ENCODE measurements around the gene SNTA1. TPM values are rescaled to one million over a fixed set of nuclear protein-coding genes. Genes with fewer than 3 reads are reported as not detected.

SNTA1 gene
- total and polyA plus RNA-seq, 9 of the 15 experiments (the other 6 are each of a cell fraction or from before 2014, with no cell fraction given): 1.2 to 40.8 (median 20.3) TPM

DNA sequence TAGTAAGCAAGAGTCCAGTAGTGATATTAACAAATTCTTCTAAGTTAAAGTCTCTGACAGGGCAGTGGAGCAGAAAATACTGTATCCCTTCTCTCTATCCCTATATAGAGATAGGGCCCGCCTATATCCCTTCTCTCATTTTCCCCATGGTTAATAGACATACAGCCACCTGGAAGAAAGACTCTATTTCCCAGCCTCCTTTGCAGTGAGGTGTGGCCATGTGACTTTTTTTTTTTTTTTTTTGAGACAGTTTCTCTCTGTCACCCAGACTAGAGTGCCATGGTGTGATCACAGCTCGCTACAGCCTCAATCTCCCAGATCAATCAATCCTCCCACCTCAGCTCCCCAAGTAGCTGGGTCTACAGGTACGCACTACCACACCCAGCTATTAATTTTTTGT, 25.5 kb downstream of the SNTA1 start:
- Histone ChIP-seq H3K4me3 (no peak overlapping the region), H3K9me3 (replicated peaks; ENCODE audit: control insufficient read depth, insufficient read depth, low read depth, low read length) (no peaks in the 10 kb centered on the region; the same call in 1 of the 2 replicates), H2AFZ (ENCODE audit: low read depth, low read length) (no peak overlapping the region), H3K79me2 (ENCODE audit: control insufficient read depth, insufficient read depth, low read length) (no peaks in the 10 kb centered on the region; the same call in 2 of the 3 replicates), H3K9me1 (ENCODE audit: control insufficient read depth, insufficient read depth, low read length) (peaks cover 5% of the 10 kb centered on the region), H4K20me1 (replicated peaks; ENCODE audit: control insufficient read depth, insufficient read depth, low read length) (no peaks in the 10 kb centered on the region), H3K4me1 (replicated peaks in 1 of 2; ENCODE audit: control insufficient read depth in 2 of 2, insufficient read depth in 2 of 2, low read length in 2 of 2) (peaks cover 28 to 31% of the 10 kb centered on the region in 2 experiments; a peak in 4 of 5 replicates), H3K27ac (ENCODE audit: extremely low read depth, low read depth, low read length) (no peak overlapping the region; the same call in 2 of the 3 replicates), H3K36me3 (ENCODE audit: control insufficient read depth, insufficient read depth, low read length) (peaks cover 27% of the 10 kb centered on the region), H3K4me2 (ENCODE audit: insufficient read depth, low read length) (no peak overlapping the region; the same call in 1 of the 2 replicates), H3K9ac (ENCODE audit: insufficient read depth in 1 of 2, low read depth in 2 of 2, low read length in 2 of 2) (no peak overlapping the region), H3K27me3 (ENCODE audit: control insufficient read depth in 2 of 2, insufficient read depth in 2 of 2, low read length in 2 of 2) (no peaks in the 10 kb centered on the region)
- DNase-seq (ENCODE audit: extremely low read depth in 1 of 4, low spot score in 3 of 4): peak in 1 of 4 experiments; percentile 28
- no TSS peak for BruUV-seq (replicated peaks)
- POLR2A ChIA-PET: interaction anchor here (0.6 to 1.9 kb wide), 2 partner anchors 25 to 235 kb away, joined by 3 to 5 read pairs; partner anchors contain the start of gene SNTA1
- 70% methylated on average over 3 of the region's 3 CpGs for WGBS (ENCODE audit: insufficient coverage, low coverage, missing lambda C conversion rate)
- in situ Hi-C loops (cut with MboI): loop anchor here (10.0 kb wide), 1 partner anchor 237 kb away; no protein-coding TSS in a partner anchor
- peak; percentile 72 for TF ChIP-seq HCFC1 (IDR thresholded peaks at IDR 0.05; ENCODE audit: low read depth, low read length)
- peak; percentile 57; the same call in 1 of the 2 replicates for TF ChIP-seq ZNF143 (CRISPR knock-in tag; IDR thresholded peaks at IDR 0.05)
- TF ChIP-seq, protein P1, sequence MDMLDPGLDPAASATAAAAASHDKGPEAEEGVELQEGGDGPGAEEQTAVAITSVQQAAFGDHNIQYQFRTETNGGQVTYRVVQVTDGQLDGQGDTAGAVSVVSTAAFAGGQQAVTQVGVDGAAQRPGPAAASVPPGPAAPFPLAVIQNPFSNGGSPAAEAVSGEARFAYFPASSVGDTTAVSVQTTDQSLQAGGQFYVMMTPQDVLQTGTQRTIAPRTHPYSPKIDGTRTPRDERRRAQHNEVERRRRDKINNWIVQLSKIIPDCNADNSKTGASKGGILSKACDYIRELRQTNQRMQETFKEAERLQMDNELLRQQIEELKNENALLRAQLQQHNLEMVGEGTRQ (CRISPR knock-in tag; IDR thresholded peaks at IDR 0.05): peak; percentile 49; the same call in 1 of the 2 replicates
- no peak for TF ChIP-seq ZNF589 (CRISPR knock-in tag; IDR thresholded peaks at IDR 0.05; ENCODE audit: low read depth)
- TF ChIP-seq ZNF384 (IDR thresholded peaks at IDR 0.05; ENCODE audit: low read depth, low read length): peak; percentile 95
- no peak for TF ChIP-seq ARHGAP35 (IDR thresholded peaks at IDR 0.05; ENCODE audit: partially characterized antibody)
- TF ChIP-seq ZNF175 (CRISPR knock-in tag; IDR thresholded peaks at IDR 0.05; ENCODE audit: low read depth): no peak
- no peak for TF ChIP-seq KLF1 (tag; IDR thresholded peaks at IDR 0.05)
- TF ChIP-seq, protein P2, sequence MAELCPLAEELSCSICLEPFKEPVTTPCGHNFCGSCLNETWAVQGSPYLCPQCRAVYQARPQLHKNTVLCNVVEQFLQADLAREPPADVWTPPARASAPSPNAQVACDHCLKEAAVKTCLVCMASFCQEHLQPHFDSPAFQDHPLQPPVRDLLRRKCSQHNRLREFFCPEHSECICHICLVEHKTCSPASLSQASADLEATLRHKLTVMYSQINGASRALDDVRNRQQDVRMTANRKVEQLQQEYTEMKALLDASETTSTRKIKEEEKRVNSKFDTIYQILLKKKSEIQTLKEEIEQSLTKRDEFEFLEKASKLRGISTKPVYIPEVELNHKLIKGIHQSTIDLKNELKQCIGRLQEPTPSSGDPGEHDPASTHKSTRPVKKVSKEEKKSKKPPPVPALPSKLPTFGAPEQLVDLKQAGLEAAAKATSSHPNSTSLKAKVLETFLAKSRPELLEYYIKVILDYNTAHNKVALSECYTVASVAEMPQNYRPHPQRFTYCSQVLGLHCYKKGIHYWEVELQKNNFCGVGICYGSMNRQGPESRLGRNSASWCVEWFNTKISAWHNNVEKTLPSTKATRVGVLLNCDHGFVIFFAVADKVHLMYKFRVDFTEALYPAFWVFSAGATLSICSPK (IDR thresholded peaks at IDR 0.05; ENCODE audit: borderline replicate concordance): no peak
- peak in 1 of 2 experiments; percentile 32; a peak in 1 of 4 replicates for TF ChIP-seq SIX5 (IDR thresholded peaks at IDR 0.05; ENCODE audit: borderline replicate concordance in 1 of 2, insufficient read depth in 1 of 2, low read depth in 1 of 2, low read length in 2 of 2)
- peak; percentile 65; the same call in 1 of the 2 replicates for TF ChIP-seq RAD51 (IDR thresholded peaks at IDR 0.05; ENCODE audit: borderline replicate concordance, low read depth)
- TF ChIP-seq, protein P3, sequence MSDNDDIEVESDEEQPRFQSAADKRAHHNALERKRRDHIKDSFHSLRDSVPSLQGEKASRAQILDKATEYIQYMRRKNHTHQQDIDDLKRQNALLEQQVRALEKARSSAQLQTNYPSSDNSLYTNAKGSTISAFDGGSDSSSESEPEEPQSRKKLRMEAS (CRISPR knock-in tag; IDR thresholded peaks at IDR 0.05): no peak
- no peak for TF ChIP-seq ZBTB1 (CRISPR knock-in tag; IDR thresholded peaks at IDR 0.05; ENCODE audit: borderline replicate concordance, low read depth)
- no peak for FAIRE-seq
- intact Hi-C loops (cut with micrococcal nuclease): no loop called here
- peak; percentile 57 for ATAC-seq
- CTCF ChIA-PET (ENCODE audit: low intra/inter-chr PET ratio): no interaction called here
